Loucy (cell line): Measurements from ENCODE around the gene DSCAM.

ENCODE experiments used
- CTCF ChIP-seq: fragments of 200-600 bp; sonication (generic); conservative IDR thresholded peaks from 2 replicates; pipeline ENCODE4 v1.5.1; 2014; ENCODE audit warnings: mild to moderate bottlenecking, antibody characterized with exemption, low read length
- EZH2phosphoT487 ChIP-seq: fragments of 200-600 bp; IDR thresholded peaks from 2 replicates; pipeline ENCODE4 v1.6.1; 2018; ENCODE audit warnings: antibody characterized with exemption, mild to moderate bottlenecking, moderate library complexity, borderline replicate concordance

GRCh38 chr21:40447016-40447415 is 399.9 kb downstream of the DSCAM start:
- TF ChIP-seq CTCF (no peak), EZH2phosphoT487 (no peak)
